Stimulated activated CD8-positive, alpha-beta memory T cell treated with anti-CD3 and anti-CD28 coated beads, Interleukin-2, amount 100 ng/mL, for 1 hour (primary cell): Measurements from ENCODE around the gene FARP2.
A peak's percentile ranks its signal among the peaks of the same experiment; 100 is the strongest.
"Not testable (repeated sequence)": the region's sequence is repeated elsewhere in the genome, so short reads cannot be mapped to it uniquely, and the experiment has no call there.

ENCODE experiments used
- DNase-seq, 2 donors: peaks; one replicate each; pipeline ENCODE4 v3.0.0-alpha.2; 2020; ENCODE audit warnings: low read depth in 2 of 2

Gene FARP2

GRCh38 chr2:241505086-241505780 is 149.1 kb downstream of the FARP2 start:
- no peak for DNase-seq

- DNase-seq, result no peak
Measured at GRCh38 chr2:241505781-241506201, 149.7 kb downstream of the FARP2 start.

GRCh38 chr2:241506317-241506716 is 150.2 kb downstream of the FARP2 start:
- not testable (repeated sequence) for DNase-seq

GRCh38 chr2:241506793-241507429 is 150.8 kb downstream of the FARP2 start:
- DNase-seq, result no peak

GRCh38 chr2:241507430-241508239 is 151.6 kb downstream of the FARP2 start:
- DNase-seq, result peak in 1 of 2 donors; percentile 4

- DNase-seq, result peak; percentile 92 to 95
Measured at GRCh38 chr2:241508240-241509154, 152.4 kb downstream of the FARP2 start, which contains the start of gene STK25. Gene STK25 (minus strand): TSS chr2:241508584. CDS start chr2:241508035, 549 bp downstream.

- no peak for DNase-seq
Measured at GRCh38 chr2:241509155-241509784, 153.2 kb downstream of the FARP2 start.

GRCh38 chr2:241511091-241511741 is 155.1 kb downstream of the FARP2 start:
- no peak for DNase-seq

GRCh38 chr2:241514553-241514952 is 158.5 kb downstream of the FARP2 start:
- no peak for DNase-seq

- no peak for DNase-seq
Measured at GRCh38 chr2:241514986-241515737, 159.1 kb downstream of the FARP2 start.

- DNase-seq, result no peak
Measured at GRCh38 chr2:241516520-241516965, 160.5 kb downstream of the FARP2 start.

- DNase-seq, result no peak
Measured at GRCh38 chr2:241517297-241517696, 161.2 kb downstream of the FARP2 start.

GRCh38 chr2:241519669-241520068 is 163.6 kb downstream of the FARP2 start:
- no peak for DNase-seq

- no peak for DNase-seq
Measured at GRCh38 chr2:241522477-241522876, 166.4 kb downstream of the FARP2 start.

- not testable (repeated sequence) for DNase-seq
Measured at GRCh38 chr2:241525818-241526780, 170.0 kb downstream of the FARP2 start.

GRCh38 chr2:241530571-241530970 is 174.5 kb downstream of the FARP2 start:
- no peak for DNase-seq

- DNase-seq, result no peak
Measured at GRCh38 chr2:241531161-241531722, 175.2 kb downstream of the FARP2 start.

- no peak for DNase-seq
Measured at GRCh38 chr2:241532168-241532567, 176.1 kb downstream of the FARP2 start.
